GM12891 (cell line): ENCODE measurements around the gene METTL23.

Experiments
- DNase-seq: peaks from one replicate; pipeline ENCODE4 v3.0.0; 2011; ENCODE audit warnings: low spot score; ENCODE audit not compliant: insufficient read length
- FAIRE-seq: peaks from 2 replicates; lab custom pipeline; 2011; peaks lifted over from hg19 to GRCh38; lab: Jason Lieb, UNC
- PAX5 ChIP-seq: IDR thresholded peaks from 2 replicates; pipeline ENCODE4 v1.6.1; 2011; ENCODE audit warnings: low read length, moderate library complexity, mild to moderate bottlenecking; ENCODE audit not compliant: insufficient read depth, severe bottlenecking
- POLR2A ChIP-seq: IDR thresholded peaks from 2 replicates; pipeline ENCODE4 v1.6.1; 2011; ENCODE audit warnings: low read depth, low read length, control low read depth
- POLR2AphosphoS5 ChIP-seq: IDR thresholded peaks from 2 replicates; pipeline ENCODE4 v1.6.1; 2011; ENCODE audit warnings: low read depth, low read length, control low read depth
- POU2F2 ChIP-seq: IDR thresholded peaks from 2 replicates; pipeline ENCODE4 v1.6.1; 2011; ENCODE audit warnings: low read depth, mild to moderate bottlenecking, control low read depth, low read length, moderate library complexity
- SPI1 ChIP-seq: IDR thresholded peaks from 2 replicates; pipeline ENCODE4 v1.6.1; 2011; ENCODE audit warnings: low read depth, low read length, control low read depth
- TAF1 ChIP-seq: IDR thresholded peaks from 2 replicates; pipeline ENCODE4 v1.6.1; 2011; ENCODE audit warnings: low read depth, low read length, control low read depth

Gene METTL23

GRCh38 chr17:76755285-76755684 lies 28.6 kb downstream of the METTL23 start:
- TF ChIP-seq POLR2A (no peak), TAF1 (no peak), PAX5 (no peak), POLR2AphosphoS5 (no peak)
- no peak for FAIRE-seq

GRCh38 chr17:76757256-76757655 lies 30.6 kb downstream of the METTL23 start:
- DNase-seq (no peak), FAIRE-seq (no peak)
- TF ChIP-seq PAX5, result no peak
- TF ChIP-seq TAF1, result no peak
- TF ChIP-seq POLR2A, result no peak
- TF ChIP-seq POU2F2, result no peak

More at GRCh38 chr17:76755285-76755684, 28.6 kb downstream of the METTL23 start:
- DNase-seq, result no peak

- TF ChIP-seq POLR2AphosphoS5 (no peak), TAF1 (no peak), PAX5 (no peak), POLR2A (no peak), POU2F2 (no peak), SPI1 (no peak)
- DNase-seq (no peak), FAIRE-seq (no peak)
Observed at GRCh38 chr17:76758570-76758969, 31.9 kb downstream of the METTL23 start.

- TF ChIP-seq POLR2A, result no peak
- TF ChIP-seq PAX5, result no peak
- TF ChIP-seq POU2F2, result no peak
- no peak for TF ChIP-seq SPI1
- no peak for TF ChIP-seq TAF1
- no peak for TF ChIP-seq POLR2AphosphoS5
- FAIRE-seq (no peak), DNase-seq (no peak)
Observed at GRCh38 chr17:76772842-76773525, 46.3 kb downstream of the METTL23 start.

GRCh38 chr17:76775021-76775600 lies 48.5 kb downstream of the METTL23 start:
- DNase-seq (no peak), FAIRE-seq (no peak)
- TF ChIP-seq PAX5 (no peak), TAF1 (no peak), SPI1 (no peak), POLR2AphosphoS5 (no peak), POLR2A (no peak), POU2F2 (no peak)

GRCh38 chr17:76781056-76781982 lies 54.7 kb downstream of the METTL23 start:
- DNase-seq, result no peak
- FAIRE-seq, result peak; percentile 62
- TF ChIP-seq POU2F2, result no peak

- TF ChIP-seq PAX5 (no peak), POLR2AphosphoS5 (no peak), POU2F2 (no peak), SPI1 (no peak), POLR2A (no peak), TAF1 (no peak)
- FAIRE-seq (peak; percentile 48), DNase-seq (peak; percentile 25)
Observed at GRCh38 chr17:76783146-76783545, 56.5 kb downstream of the METTL23 start.
